PC-9 (cell line): ENCODE data around the gene NAB2.

Experiments used
- EZH2 ChIP-seq: fragments of 200-600 bp; sonication (generic); IDR thresholded peaks from 2 replicates; pipeline ENCODE4 v1.8.0; 2017; ENCODE audit warnings: antibody characterized with exemption, low read depth
- TF ChIP-seq, protein P1 (sequence below): fragments of 200-600 bp; sonication (generic); conservative IDR thresholded peaks from 2 replicates; pipeline ENCODE4 v1.6.1; 2017; ENCODE audit warnings: mixed run types, antibody characterized with exemption, mild to moderate bottlenecking, moderate library complexity

DNA sequence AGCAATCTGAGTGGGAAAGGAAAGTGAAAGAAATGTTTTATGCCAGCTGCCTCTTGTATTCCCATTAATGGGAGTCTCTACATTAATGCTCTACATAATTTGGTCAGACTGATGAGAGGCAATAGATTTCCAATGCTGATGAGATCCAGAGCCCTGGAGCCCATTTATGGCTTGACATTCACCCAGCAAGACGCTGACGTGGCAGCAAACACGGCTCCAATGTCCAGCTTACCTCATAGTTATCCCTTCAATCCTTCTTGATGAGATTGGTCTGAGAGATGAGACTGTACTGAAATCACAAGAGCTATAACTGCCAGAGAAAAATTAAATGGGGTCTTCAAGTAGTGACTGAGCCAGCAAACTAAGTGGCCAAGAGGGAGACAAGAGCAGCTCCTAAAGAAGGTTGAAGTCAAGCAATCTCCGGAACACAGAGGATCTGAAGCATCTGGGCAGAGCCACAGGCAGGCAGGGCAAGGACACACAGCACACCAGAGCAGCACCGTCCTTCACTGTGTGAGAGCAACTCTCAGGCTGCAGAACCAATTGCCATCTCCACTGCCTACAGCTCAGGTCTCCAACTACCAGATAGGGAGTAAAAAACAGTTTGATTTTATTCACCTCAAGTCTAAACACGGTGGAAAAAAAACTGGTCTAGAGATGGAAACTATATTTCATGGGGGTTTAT is 31.7 kb upstream of the NAB2 start:
- TF ChIP-seq, protein P1, sequence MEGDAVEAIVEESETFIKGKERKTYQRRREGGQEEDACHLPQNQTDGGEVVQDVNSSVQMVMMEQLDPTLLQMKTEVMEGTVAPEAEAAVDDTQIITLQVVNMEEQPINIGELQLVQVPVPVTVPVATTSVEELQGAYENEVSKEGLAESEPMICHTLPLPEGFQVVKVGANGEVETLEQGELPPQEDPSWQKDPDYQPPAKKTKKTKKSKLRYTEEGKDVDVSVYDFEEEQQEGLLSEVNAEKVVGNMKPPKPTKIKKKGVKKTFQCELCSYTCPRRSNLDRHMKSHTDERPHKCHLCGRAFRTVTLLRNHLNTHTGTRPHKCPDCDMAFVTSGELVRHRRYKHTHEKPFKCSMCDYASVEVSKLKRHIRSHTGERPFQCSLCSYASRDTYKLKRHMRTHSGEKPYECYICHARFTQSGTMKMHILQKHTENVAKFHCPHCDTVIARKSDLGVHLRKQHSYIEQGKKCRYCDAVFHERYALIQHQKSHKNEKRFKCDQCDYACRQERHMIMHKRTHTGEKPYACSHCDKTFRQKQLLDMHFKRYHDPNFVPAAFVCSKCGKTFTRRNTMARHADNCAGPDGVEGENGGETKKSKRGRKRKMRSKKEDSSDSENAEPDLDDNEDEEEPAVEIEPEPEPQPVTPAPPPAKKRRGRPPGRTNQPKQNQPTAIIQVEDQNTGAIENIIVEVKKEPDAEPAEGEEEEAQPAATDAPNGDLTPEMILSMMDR: no peak
- no peak for TF ChIP-seq EZH2
